Endothelial cell (in vitro differentiated cells): ENCODE results near the gene BRICD5. TPM values are rescaled to one million over a fixed set of nuclear protein-coding genes. Genes with fewer than 3 reads are reported as not detected.

Experiments used
- DNase-seq: peaks from one replicate; pipeline ENCODE4 v3.0.0; 2021; ENCODE audit warnings: low spot score
- H3K27ac Mint-ChIP-seq: one replicate; pipeline ENCODE4 v1.8.0; 2021; ENCODE audit warnings: mixed read lengths, inconsistent platforms; ENCODE audit not compliant: unreplicated experiment
- H3K27me3 Mint-ChIP-seq: one replicate; pipeline ENCODE4 v1.8.0; 2021; ENCODE audit warnings: mild to moderate bottlenecking, moderate library complexity, mixed read lengths, inconsistent platforms; ENCODE audit not compliant: unreplicated experiment
- H3K36me3 Mint-ChIP-seq: one replicate; pipeline ENCODE4 v1.8.0; 2021; ENCODE audit warnings: mild to moderate bottlenecking, low read depth, mixed read lengths, inconsistent platforms; ENCODE audit not compliant: unreplicated experiment
- H3K4me1 Mint-ChIP-seq: one replicate; pipeline ENCODE4 v1.8.0; 2021; ENCODE audit warnings: mild to moderate bottlenecking, mixed read lengths, inconsistent platforms; ENCODE audit not compliant: unreplicated experiment
- H3K4me3 Mint-ChIP-seq: one replicate; pipeline ENCODE4 v1.8.0; 2021; ENCODE audit warnings: mild to moderate bottlenecking, mixed read lengths, inconsistent platforms; ENCODE audit not compliant: unreplicated experiment
- H3K9me3 Mint-ChIP-seq: one replicate; pipeline ENCODE4 v1.8.0; 2021; ENCODE audit warnings: mixed read lengths, inconsistent platforms; ENCODE audit not compliant: unreplicated experiment
- CTCF ChIP-seq: fragments of 200-600 bp; sonication (generic); IDR thresholded peaks from one replicate; pipeline ENCODE4 v1.5.0; 2021; ENCODE audit warnings: antibody characterized with exemption; ENCODE audit not compliant: unreplicated experiment
- total RNA-seq: library from RNA; stranded (reverse); fragmentation: NEBNext Ultra II Directional; extraction: Animal tissue kit (Norgen Biotek cat#: 25700); gene quantifications from one replicate; pipeline ENCODE4 v1.2.1, GENCODE V29; 2021; ENCODE audit not compliant: unreplicated experiment

Gene BRICD5
- total RNA-seq, 1 donor from 2014 or later, result 21.1 TPM

GRCh38 chr16:2163211-2163881 is 47.3 kb downstream of the BRICD5 start:
- Mint-ChIP-seq H3K36me3 (peaks cover 7% of the 10 kb centered on the region), H3K9me3 (no peaks in the 10 kb centered on the region), H3K27me3 (no peaks in the 10 kb centered on the region), H3K27ac (no peak overlapping the region), H3K4me1 (peaks cover 12% of the 10 kb centered on the region), H3K4me3 (no peak overlapping the region)
- DNase-seq, result no peak
- no peak for TF ChIP-seq CTCF

- DNase-seq, result no peak
- Mint-ChIP-seq H3K27me3 (no peaks in the 10 kb centered on the region), H3K4me1 (peaks cover 16% of the 10 kb centered on the region)
Measured at GRCh38 chr16:2162676-2163118, 48.0 kb downstream of the BRICD5 start.

GRCh38 chr16:2161911-2162310 is 48.8 kb downstream of the BRICD5 start:
- TF ChIP-seq CTCF, result no peak
- peaks cover 5% of the 10 kb centered on the region for H3K27me3 Mint-ChIP-seq
- H3K9me3 Mint-ChIP-seq, result no peaks in the 10 kb centered on the region
- peaks cover 7% of the 10 kb centered on the region for H3K36me3 Mint-ChIP-seq
- no peak overlapping the region for H3K4me3 Mint-ChIP-seq
- H3K27ac Mint-ChIP-seq, result no peak overlapping the region
- peaks cover 23% of the 10 kb centered on the region for H3K4me1 Mint-ChIP-seq
- no peak for DNase-seq

More at GRCh38 chr16:2162676-2163118, 48.0 kb downstream of the BRICD5 start:
- Mint-ChIP-seq H3K27ac (no peak overlapping the region), H3K9me3 (no peaks in the 10 kb centered on the region), H3K36me3 (peaks cover 7% of the 10 kb centered on the region), H3K4me3 (no peak overlapping the region)
- no peak for TF ChIP-seq CTCF

- Mint-ChIP-seq H3K27ac (no peak overlapping the region), H3K27me3 (peaks cover 12% of the 10 kb centered on the region), H3K4me1 (peaks cover 31% of the 10 kb centered on the region), H3K4me3 (no peak overlapping the region), H3K9me3 (no peaks in the 10 kb centered on the region), H3K36me3 (peaks cover 9% of the 10 kb centered on the region)
- DNase-seq, result no peak
- no peak for TF ChIP-seq CTCF
Measured at GRCh38 chr16:2160915-2161551, 49.6 kb downstream of the BRICD5 start.

Other genes with a start within 250 kb of the BRICD5 start
- 3,223 TPM for gene RPS2, start 246.0 kb downstream of the BRICD5 start, total RNA-seq
- gene RNF151, start 244.0 kb downstream of the BRICD5 start, total RNA-seq, result not detected
- 25.0 TPM for gene TBL3, start 238.8 kb downstream of the BRICD5 start, total RNA-seq
- 0.23 TPM for gene NOXO1, start 229.4 kb downstream of the BRICD5 start, total RNA-seq
- gene GFER, start 226.7 kb downstream of the BRICD5 start, total RNA-seq, result 30.0 TPM
- 0.82 TPM for gene SYNGR3, start 220.9 kb downstream of the BRICD5 start, total RNA-seq
- gene ZNF598, start 201.0 kb downstream of the BRICD5 start, total RNA-seq, result 34.4 TPM
- 0.82 TPM for gene NPW, start 191.1 kb downstream of the BRICD5 start, total RNA-seq
- 78.8 TPM for gene NHERF2, start 184.0 kb downstream of the BRICD5 start, total RNA-seq
- 25.6 TPM for gene NTHL1, start 163.0 kb downstream of the BRICD5 start, total RNA-seq
- 180 TPM for gene TSC2, start 162.9 kb downstream of the BRICD5 start, total RNA-seq
- gene PKD1, start 75.0 kb downstream of the BRICD5 start, total RNA-seq, result 70.0 TPM
- gene RAB26, start 62.2 kb downstream of the BRICD5 start, total RNA-seq, result 1.9 TPM
- gene TRAF7, start 55.1 kb downstream of the BRICD5 start, total RNA-seq, result 190 TPM
- 2.4 TPM for gene CASKIN1, start 14.3 kb downstream of the BRICD5 start, total RNA-seq
- gene MLST8, start 5.4 kb downstream of the BRICD5 start, total RNA-seq, result 35.4 TPM
- 31.5 TPM for gene PGP, start 4.0 kb upstream of the BRICD5 start, total RNA-seq
- gene E4F1, start 12.7 kb upstream of the BRICD5 start, total RNA-seq, result 35.9 TPM
- 1.0 TPM for gene DNASE1L2, start 25.6 kb upstream of the BRICD5 start, total RNA-seq
- gene ECI1, start 40.7 kb upstream of the BRICD5 start, total RNA-seq, result 27.1 TPM
- gene RNPS1, start 57.3 kb upstream of the BRICD5 start, total RNA-seq, result 203 TPM
- gene ABCA3, start 129.9 kb upstream of the BRICD5 start, total RNA-seq, result 10.4 TPM
- 30.2 TPM for gene CCNF, start 218.6 kb upstream of the BRICD5 start, total RNA-seq
- 9.1 TPM for gene TEDC2, start 249.2 kb upstream of the BRICD5 start, total RNA-seq